HG02840 (cell line): ENCODE data around the gene SEMA4A.

ENCODE experiments used
- ATAC-seq: cut with Tn5 transposase; IDR thresholded peaks from one replicate; pipeline ENCODE4 v1.9.1; 2021; ENCODE audit warnings: mild to moderate bottlenecking, moderate library complexity, moderate number of reproducible peaks; ENCODE audit not compliant: unreplicated experiment, low FRiP score

Gene SEMA4A

DNA sequence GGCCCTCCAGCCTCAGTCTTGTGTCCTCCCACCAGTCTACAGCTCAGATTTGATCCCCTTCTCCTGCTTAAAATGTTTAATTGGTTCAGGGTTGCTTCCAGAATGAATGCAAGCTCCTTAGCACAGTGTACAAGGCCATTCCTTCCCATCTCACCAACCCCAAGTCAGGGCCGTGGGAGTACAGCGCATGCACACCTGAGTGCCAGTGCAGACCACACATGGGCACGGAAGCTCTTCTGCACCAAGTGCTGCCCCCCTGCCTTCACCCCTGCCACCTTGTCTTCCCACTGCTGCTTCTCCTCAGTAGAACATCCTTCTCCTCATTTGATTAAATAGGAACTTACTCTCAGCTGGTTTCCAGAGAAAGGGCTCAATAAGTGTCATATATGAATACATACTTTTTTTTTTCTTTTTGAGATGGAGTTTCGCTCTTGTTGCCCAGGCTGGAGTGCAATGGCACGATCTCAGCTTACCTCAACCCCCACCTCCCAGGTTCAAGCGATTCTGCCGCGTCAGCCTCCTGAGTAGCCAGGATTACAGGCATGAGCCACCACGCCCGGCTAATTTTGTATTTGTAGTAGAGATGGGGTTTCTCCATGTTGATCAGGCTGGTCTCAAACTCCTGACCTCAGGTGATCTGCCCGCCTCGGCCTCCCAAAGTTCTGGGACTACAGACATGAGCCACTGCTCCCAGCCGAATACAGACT, 68.8 kb downstream of the SEMA4A start:
- no peak for ATAC-seq

DNA sequence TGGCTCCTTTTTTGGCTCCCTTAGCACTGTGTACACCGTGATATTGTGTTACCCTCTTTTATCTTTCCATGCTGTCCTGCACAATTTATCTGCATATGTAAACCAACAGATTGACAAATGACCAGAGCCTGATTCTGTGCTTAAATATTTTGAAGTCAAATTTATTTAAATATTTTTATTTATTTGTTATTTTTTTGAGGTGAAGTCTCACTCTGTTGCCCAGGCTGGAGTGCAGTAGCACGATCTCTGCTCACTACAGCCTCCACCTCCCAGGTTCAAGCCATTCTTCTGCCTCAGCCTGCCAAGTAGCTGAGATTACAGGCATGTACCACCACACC, 72.3 kb downstream of the SEMA4A start:
- no peak for ATAC-seq

DNA sequence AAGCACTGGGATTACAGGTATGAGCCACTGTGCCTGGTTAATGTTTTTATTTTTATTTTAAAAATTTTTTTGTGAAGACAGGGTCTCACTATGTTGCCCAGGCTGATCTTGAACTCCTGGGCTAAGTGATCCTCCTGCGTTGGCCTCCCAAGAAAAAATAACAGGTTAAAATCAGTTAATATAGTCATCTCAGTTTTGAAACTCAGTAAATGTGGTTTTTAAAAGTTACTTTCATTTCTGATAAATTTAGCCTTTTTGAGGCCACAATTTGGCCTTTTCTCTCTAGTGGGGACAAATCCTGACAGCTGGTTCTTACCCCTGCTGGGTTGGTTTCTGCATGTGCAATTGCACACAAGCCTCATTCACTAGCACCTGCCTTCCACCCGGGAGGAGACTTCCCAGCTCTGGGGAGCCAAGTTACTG, 72.7 kb downstream of the SEMA4A start:
- peak; percentile 74 for ATAC-seq

DNA sequence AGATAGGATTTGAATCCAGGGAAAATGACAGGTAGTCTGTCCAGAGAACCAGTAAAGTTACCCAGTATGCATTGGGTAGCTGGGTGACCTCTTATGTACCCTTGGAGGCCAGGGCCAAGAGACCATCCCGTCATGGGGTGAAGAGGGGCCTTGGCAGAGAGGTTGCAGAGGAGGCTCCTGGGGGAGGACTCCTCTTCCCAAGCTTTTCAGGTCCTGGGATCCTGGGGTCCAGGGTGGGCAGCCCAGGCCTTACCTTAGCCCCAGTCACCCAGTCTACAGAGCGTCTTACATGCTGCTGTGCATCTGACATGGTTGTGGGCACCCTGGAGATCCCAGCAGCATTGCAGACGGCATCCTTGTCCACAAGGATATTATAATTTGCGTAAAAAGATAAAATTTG, 73.4 kb downstream of the SEMA4A start:
- ATAC-seq = no peak
